C4-2B (cell line): ENCODE data around the gene S1PR4.

Experiments
- CTCF ChIP-seq: fragments of 450-650 bp; conservative IDR thresholded peaks from 2 replicates; pipeline ENCODE4 v1.5.1; 2017; ENCODE audit warnings: mild to moderate bottlenecking
- ZFX ChIP-seq: fragments of 450-650 bp; IDR thresholded peaks from 2 replicates; pipeline ENCODE4 v1.6.1; 2017

- TF ChIP-seq CTCF (no peak), ZFX (no peak)
Measured at GRCh38 chr19:3198901-3199700, 20.5 kb downstream of the S1PR4 start.
